Panc1 (cell line): ENCODE measurements around the gene LRRC45. TPM values are rescaled to one million over a fixed set of nuclear protein-coding genes. Genes with fewer than 3 reads are reported as not detected.
A peak's percentile ranks its signal among the peaks of the same experiment; 100 is the strongest.

Experiments used
- ATAC-seq: fragments of 200-7000 bp; cut with Tn5 transposase; 2 replicates; pipeline ENCODE4 v1.9.1; 2020; ENCODE audit warnings: mild to moderate bottlenecking, moderate library complexity
- BruUV-seq: library from RNA; stranded (reverse); fragments of 400-500 nt; replicated peaks from 2 replicates; lab custom pipeline; 2021; lab: Mats Ljungman, UMichigan
- CTCF ChIA-PET: fragments of 300-600 bp; sonication (Branson Sonifier 250); formaldehyde crosslinking; loops from one replicate; lab custom pipeline; 2022; ENCODE audit warnings: antibody characterized with exemption; lab: Charles Lee
- POLR2A ChIA-PET: fragments of 300-600 bp; sonication (Branson Sonifier 250); formaldehyde crosslinking; loops from one replicate; lab custom pipeline; 2022; ENCODE audit warnings: antibody characterized with exemption; lab: Charles Lee
- DNase-seq: peaks from one replicate; pipeline ENCODE4 v3.0.0-alpha.2; 2010; ENCODE audit warnings: low read depth, low spot score
- H3K27ac ChIP-seq: 2 replicates; pipeline ENCODE4 v1.5.1; 2011; ENCODE audit warnings: mild to moderate bottlenecking, low read length, inconsistent platforms
- H3K27me3 ChIP-seq: fragments of 200-500 bp; sonication (Bioruptor generic); 2 replicates; pipeline ENCODE4 v1.6.0; 2014; ENCODE audit warnings: low read length, inconsistent platforms; ENCODE audit not compliant: control insufficient read depth, insufficient read depth
- H3K36me3 ChIP-seq: fragments of 200-500 bp; sonication (Bioruptor generic); 2 replicates; pipeline ENCODE4 v1.5.1; 2014; ENCODE audit warnings: inconsistent platforms, mild to moderate bottlenecking, low read length, moderate library complexity; ENCODE audit not compliant: control insufficient read depth, insufficient read depth
- H3K4me1 ChIP-seq: 2 replicates; pipeline ENCODE4 v1.5.1; 2011; ENCODE audit warnings: inconsistent platforms, mild to moderate bottlenecking, low read length, moderate library complexity; ENCODE audit not compliant: control insufficient read depth, insufficient read depth
- H3K4me3 ChIP-seq, 2 experiments: 2 replicates each; pipeline ENCODE4 v1.5.1; 2011 to 2012; ENCODE audit warnings: low read depth in 2 of 2, low read length in 2 of 2, mild to moderate bottlenecking in 2 of 2, inconsistent platforms in 1 of 2, moderate library complexity in 1 of 2
- H3K9me3 ChIP-seq: fragments of 200-500 bp; sonication (Bioruptor generic); 2 replicates; pipeline ENCODE4 v1.5.1; 2014; ENCODE audit warnings: low read depth, mild to moderate bottlenecking, inconsistent platforms, low read length, moderate library complexity; ENCODE audit not compliant: control insufficient read depth, insufficient read depth
- CTCF ChIP-seq: fragments of 450-650 bp; IDR thresholded peaks from 2 replicates; pipeline ENCODE4 v1.5.1; 2017; ENCODE audit warnings: mild to moderate bottlenecking
- POLR2AphosphoS5 ChIP-seq: IDR thresholded peaks from 2 replicates; pipeline ENCODE4 v1.6.1; 2012; ENCODE audit warnings: mild to moderate bottlenecking, low read depth, low read length, moderate library complexity
- REST ChIP-seq, 2 experiments: IDR thresholded peaks; 2 replicates each; pipeline ENCODE4 v1.6.1; 2011 to 2012; ENCODE audit warnings: low read depth in 2 of 2, control low read depth in 1 of 2, low read length in 1 of 2, mild to moderate bottlenecking in 1 of 2, moderate library complexity in 1 of 2; ENCODE audit not compliant: insufficient read depth in 1 of 2
- SIN3A ChIP-seq: IDR thresholded peaks from 2 replicates; pipeline ENCODE4 v1.6.1; 2012; ENCODE audit warnings: low read depth, mild to moderate bottlenecking, low read length, moderate library complexity, borderline replicate concordance; ENCODE audit not compliant: insufficient read depth
- TCF7L2 ChIP-seq: IDR thresholded peaks from 2 replicates; pipeline ENCODE4 v1.6.1; 2011; ENCODE audit warnings: mild to moderate bottlenecking, low read depth, low read length, inconsistent platforms
- in situ Hi-C: cut with HindIII; loops from 2 replicates; pipeline ENCODE4 v1.10.0; 2016; ENCODE audit warnings: low sequenced_read_pairs, low pct_unique_long_range_greater_than_20kb
- intact Hi-C: fragments of 100-400 bp; cut with micrococcal nuclease; formaldehyde crosslinking; loops from one replicate; pipeline ENCODE4 v1.10.0; 2022; ENCODE audit not compliant: unreplicated experiment
- total RNA-seq: library from RNA; stranded (reverse); gene quantifications from one replicate; pipeline ENCODE4 v1.2.1, GENCODE V29; 2021; ENCODE audit not compliant: unreplicated experiment

LRRC45 gene
- total RNA-seq, 1 experiment from 2014 or later: 29.9 TPM

GRCh38 chr17:82079001-82079677, 56.0 kb downstream of the LRRC45 start:
- H3K4me1 ChIP-seq: peaks cover 25% of the 10 kb centered on the region
- TF ChIP-seq POLR2AphosphoS5 (peak; percentile 28; the same call in 1 of the 2 replicates), REST (IDR thresholded peaks at IDR 0.05; ENCODE audit: insufficient read depth in 1 of 2, low read depth in 2 of 2, low read length in 1 of 2) (no peak)
- H3K27me3 ChIP-seq: no peaks in the 10 kb centered on the region
- ChIA-PET CTCF (interaction anchor here (0.6 kb wide), 1 partner anchor 149 kb away, joined by 5 read pairs; no protein-coding TSS in a partner anchor), POLR2A (no interaction called here)
- intact Hi-C loops (no loop called here), in situ Hi-C loops (no loop called here)
- DNase-seq: no peak
- ATAC-seq: no peak
- peaks cover 3% of the 10 kb centered on the region for H3K36me3 ChIP-seq
- no peak overlapping the region for H3K4me3 ChIP-seq
- H3K9me3 ChIP-seq: no peaks in the 10 kb centered on the region
- H3K27ac ChIP-seq: no peak overlapping the region
- BruUV-seq: no TSS peak

GRCh38 chr17:82080048-82080788, 57.1 kb downstream of the LRRC45 start:
- Histone ChIP-seq H3K27me3 (no peaks in the 10 kb centered on the region), H3K9me3 (no peaks in the 10 kb centered on the region), H3K4me1 (peaks cover 25% of the 10 kb centered on the region), H3K4me3 (no peak overlapping the region), H3K27ac (no peak overlapping the region), H3K36me3 (peaks cover 4% of the 10 kb centered on the region)
- TF ChIP-seq REST (IDR thresholded peaks at IDR 0.05; ENCODE audit: insufficient read depth in 1 of 2, low read depth in 2 of 2, low read length in 1 of 2) (no peak), TCF7L2 (no peak), SIN3A (no peak), CTCF (no peak), POLR2AphosphoS5 (no peak; the same call in 1 of the 2 replicates)
- intact Hi-C loops (no loop called here), in situ Hi-C loops (no loop called here)
- POLR2A ChIA-PET: no interaction called here
- BruUV-seq: no TSS peak
- DNase-seq: no peak
- CTCF ChIA-PET: no interaction called here
- ATAC-seq: no peak

Other genes with a start within 250 kb of the LRRC45 start
- gene GCGR, start 219.2 kb upstream of the LRRC45 start, total RNA-seq: 1.6 TPM
- gene MCRIP1, start 190.0 kb upstream of the LRRC45 start, total RNA-seq: 115 TPM
- gene PPP1R27, start 188.3 kb upstream of the LRRC45 start, total RNA-seq: not detected
- gene P4HB, start 162.8 kb upstream of the LRRC45 start, total RNA-seq: 759 TPM
- gene ARHGDIA, start 152.0 kb upstream of the LRRC45 start, total RNA-seq: 420 TPM
- gene ALYREF, start 131.7 kb upstream of the LRRC45 start, total RNA-seq: 253 TPM
- gene ANAPC11, start 131.6 kb upstream of the LRRC45 start, total RNA-seq: 218 TPM
- gene NPB, start 121.1 kb upstream of the LRRC45 start, total RNA-seq: 3.9 TPM
- gene PCYT2, start 111.9 kb upstream of the LRRC45 start, total RNA-seq: 91.2 TPM
- gene SIRT7, start 105.1 kb upstream of the LRRC45 start, total RNA-seq: 82.5 TPM
- 57.0 TPM for gene MAFG, start 95.6 kb upstream of the LRRC45 start, total RNA-seq
- gene PYCR1, start 86.0 kb upstream of the LRRC45 start, total RNA-seq: 212 TPM
- gene MYADML2, start 76.1 kb upstream of the LRRC45 start, total RNA-seq: not detected
- gene NOTUM, start 62.1 kb upstream of the LRRC45 start, total RNA-seq: 2.0 TPM
- gene ASPSCR1, start 45.7 kb upstream of the LRRC45 start, total RNA-seq: 64.7 TPM
- gene CENPX, start 427 bp upstream of the LRRC45 start, total RNA-seq: 187 TPM
- gene RAC3, start 8.4 kb downstream of the LRRC45 start, total RNA-seq: 39.4 TPM
- 128 TPM for gene DCXR, start 14.4 kb downstream of the LRRC45 start, total RNA-seq
- 43.4 TPM for gene RFNG, start 28.5 kb downstream of the LRRC45 start, total RNA-seq
- 175 TPM for gene GPS1, start 28.6 kb downstream of the LRRC45 start, total RNA-seq
- 115 TPM for gene DUS1L, start 42.5 kb downstream of the LRRC45 start, total RNA-seq
- 956 TPM for gene FASN, start 74.9 kb downstream of the LRRC45 start, total RNA-seq
- gene CCDC57, start 189.5 kb downstream of the LRRC45 start, total RNA-seq: 63.6 TPM
- gene SLC16A3, start 205.7 kb downstream of the LRRC45 start, total RNA-seq: 581 TPM